GM21447 (cell line): ENCODE data around the gene SRSF10.
"Not testable (repeated sequence)": the region's sequence is repeated elsewhere in the genome, so short reads cannot be mapped to it uniquely, and the experiment has no call there.

ENCODE experiments used
- ATAC-seq: cut with Tn5 transposase; IDR thresholded peaks from one replicate; pipeline ENCODE4 v1.9.1; 2021; ENCODE audit not compliant: unreplicated experiment

Gene SRSF10

DNA sequence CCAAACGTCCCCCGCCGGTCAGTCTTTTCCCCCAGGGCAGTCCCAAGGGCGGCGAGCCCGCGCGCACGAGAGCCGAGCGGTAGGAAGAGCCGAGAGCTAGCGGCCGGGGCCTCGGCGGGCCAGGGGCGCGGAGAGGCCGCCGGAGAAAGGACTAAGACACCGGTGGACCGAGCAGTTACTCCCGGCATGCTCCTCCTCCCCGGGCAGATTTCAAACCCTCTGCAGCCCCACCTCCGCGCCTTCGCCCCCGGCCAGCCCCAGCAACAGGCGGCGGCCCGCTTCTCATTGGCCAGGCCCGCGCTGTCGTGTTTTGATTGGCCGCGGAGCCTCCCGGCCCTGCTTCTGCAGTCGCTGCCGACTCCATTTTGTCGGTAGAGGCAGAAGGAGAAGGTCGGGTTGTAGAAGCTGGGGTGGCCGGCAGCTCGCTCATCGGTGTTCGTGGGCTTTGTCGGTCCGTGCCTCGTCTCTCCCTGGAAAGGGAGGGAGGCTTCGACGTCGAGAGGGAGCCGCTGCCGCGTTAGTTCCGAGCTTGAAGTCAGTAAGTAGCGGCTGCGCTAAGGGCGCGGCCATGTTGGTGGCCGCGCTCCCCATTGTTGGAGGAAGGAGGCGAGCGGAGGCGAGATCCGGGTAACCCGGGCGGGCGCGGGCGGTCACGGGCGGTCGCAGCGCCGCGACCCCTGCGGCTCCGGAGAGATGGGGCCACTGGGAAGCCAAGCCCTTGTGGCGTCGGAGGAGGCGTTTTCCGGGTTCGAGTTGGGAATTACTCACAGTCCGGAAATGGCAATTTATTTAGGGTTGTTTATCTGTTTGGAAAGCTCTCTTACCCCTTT is 20.5 kb downstream of the SRSF10 start, which contains the start of gene PNRC2:
Gene PNRC2, plus strand, starts transcription at position 368 of the 830 bp plus-strand sequence. CDS start 1,630 bp downstream, outside the sequence.
- ATAC-seq: peak; percentile 69

DNA sequence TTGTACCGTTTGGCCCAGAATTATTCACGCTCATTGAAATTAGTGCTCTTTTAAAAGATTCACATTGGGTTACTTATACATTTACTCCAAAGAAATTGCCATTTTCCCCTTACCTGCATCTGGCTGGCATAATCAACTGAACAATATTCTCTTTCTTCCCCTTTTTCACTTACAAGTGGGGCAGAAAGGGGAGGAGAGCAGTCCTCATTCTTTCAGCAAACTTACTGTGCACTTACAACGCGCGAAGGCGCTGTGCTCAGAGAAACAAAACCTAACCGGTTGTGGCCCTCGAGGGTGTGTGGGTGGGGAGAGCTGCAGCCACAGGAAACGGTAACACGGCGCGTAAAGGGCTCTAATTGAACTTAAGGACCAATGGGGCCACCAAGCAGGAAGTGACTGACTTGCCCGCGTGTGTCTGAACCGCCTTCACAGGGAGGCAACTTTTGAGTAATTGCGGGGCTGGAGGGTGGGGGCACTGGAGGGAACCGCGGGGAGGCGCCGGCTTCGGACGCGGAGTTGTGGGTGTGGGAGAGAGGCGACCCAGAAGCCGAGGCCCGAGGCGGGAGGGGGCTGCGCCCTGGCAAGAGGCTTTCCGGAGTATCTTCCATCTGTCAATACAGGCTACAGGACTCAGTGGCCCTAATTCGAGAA is 21.2 kb downstream of the SRSF10 start:
- peak; percentile 61 for ATAC-seq

DNA sequence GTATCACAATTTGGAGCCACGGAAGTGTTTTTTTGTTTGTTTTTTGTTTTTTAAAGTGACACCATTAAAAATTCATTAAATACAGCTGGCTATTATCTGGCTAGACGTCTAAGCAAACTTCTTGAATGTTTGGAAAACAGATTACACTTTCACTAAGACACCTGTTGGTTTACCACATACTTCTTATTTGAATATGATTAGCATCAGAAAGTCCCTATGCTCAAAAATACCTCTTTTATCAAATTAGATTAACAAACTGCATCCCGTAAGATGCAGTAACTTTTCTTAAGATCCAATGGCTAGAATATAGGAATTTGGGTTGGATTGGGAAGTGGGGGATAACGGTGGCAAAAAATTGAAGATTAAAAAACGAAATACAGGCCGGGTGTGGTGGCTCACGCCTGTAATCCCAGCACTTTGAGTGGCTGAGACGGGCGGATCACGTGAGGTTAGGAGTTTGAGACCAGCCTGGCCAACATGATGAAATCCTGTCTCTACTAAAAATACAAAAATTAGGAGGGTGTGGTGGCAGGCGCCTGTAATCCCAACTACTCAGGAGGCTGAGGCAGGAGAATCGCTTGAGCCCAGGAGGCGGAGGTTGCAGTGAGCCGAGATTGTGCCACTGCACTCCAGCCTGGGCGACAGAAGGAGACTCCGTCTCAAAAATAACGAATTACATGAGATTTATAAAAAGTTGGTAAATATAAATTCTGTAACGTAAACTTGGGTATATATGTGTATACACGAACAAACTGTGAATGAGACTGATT is 21.9 kb downstream of the SRSF10 start:
- not testable (repeated sequence) for ATAC-seq

GRCh38 chr1:23957096-23957495 is 23.0 kb downstream of the SRSF10 start:
- ATAC-seq: no peak

- ATAC-seq: no peak
Measured at GRCh38 chr1:23953020-23953419, 27.1 kb downstream of the SRSF10 start.

DNA sequence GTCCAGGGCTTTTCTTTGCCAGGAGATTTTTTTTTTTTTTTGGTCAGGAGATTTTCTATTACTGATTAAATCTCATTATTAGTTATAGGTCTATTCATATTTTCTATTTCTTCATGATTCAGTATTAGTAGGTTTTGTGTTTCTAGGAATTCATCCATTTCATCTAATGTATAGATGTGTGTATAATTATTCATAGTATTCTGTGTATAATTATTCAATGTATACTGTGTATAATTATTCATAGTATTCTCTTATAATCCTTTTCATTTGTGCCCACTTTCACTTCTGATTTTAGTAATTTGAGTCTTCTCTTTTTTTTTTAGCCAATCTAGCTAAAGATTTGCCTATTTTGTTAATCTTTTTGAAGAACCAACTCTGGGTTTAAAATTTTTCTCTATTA is 32.8 kb downstream of the SRSF10 start:
- ATAC-seq: no peak

GRCh38 chr1:23936481-23937176 is 43.5 kb downstream of the SRSF10 start:
- ATAC-seq: no peak

DNA sequence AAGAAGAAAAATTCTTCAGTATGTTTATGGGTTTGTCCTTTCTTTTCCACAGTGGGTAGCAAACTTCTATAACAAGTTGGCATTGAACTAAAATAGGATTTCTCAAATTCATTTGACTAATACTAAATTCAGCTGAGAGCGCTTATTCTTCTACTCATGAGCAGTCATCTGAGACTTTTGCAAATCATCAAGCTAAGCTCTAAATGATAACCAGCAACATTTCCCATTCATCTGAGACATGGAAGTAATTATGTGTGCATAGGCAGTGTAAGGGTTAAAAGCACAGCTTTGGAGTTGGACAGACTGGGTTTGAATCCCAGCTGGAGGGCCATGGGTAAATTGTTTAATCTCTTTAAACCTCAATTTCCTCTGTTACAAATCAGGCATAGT is 48.6 kb downstream of the SRSF10 start:
- no peak for ATAC-seq

DNA sequence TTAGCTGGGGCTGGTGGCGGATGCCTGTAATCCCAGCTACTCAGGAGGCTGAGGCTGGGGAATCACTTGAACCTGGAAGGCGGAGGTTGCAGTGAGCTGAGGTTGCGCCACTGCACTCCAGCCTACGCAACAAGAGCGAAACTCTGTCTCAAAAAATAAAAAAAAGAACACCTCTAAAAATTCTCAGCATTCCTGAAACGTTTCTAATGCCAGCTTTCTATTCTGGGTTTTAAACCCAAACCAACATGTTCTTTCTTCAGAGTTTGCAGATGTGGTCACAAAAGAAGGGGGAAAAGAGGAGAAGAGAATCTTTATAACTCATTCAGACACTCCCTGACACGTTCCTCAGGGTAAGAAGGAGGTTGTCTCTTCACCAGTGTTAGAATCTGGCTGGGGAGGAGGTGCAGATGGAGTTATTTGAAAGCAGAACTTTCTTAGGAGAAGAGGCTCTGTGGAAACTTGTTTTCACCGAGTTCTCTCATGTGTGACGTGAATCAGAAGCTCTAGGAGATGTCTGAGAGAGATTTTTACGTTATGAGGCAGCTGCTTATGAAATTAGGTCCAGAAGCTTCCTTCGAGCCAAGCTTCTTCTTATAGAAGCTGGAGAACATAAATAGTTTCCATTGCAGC is 49.2 kb downstream of the SRSF10 start:
- ATAC-seq: no peak

- no peak for ATAC-seq
Measured at GRCh38 chr1:23930270-23930669, 49.9 kb downstream of the SRSF10 start.

DNA sequence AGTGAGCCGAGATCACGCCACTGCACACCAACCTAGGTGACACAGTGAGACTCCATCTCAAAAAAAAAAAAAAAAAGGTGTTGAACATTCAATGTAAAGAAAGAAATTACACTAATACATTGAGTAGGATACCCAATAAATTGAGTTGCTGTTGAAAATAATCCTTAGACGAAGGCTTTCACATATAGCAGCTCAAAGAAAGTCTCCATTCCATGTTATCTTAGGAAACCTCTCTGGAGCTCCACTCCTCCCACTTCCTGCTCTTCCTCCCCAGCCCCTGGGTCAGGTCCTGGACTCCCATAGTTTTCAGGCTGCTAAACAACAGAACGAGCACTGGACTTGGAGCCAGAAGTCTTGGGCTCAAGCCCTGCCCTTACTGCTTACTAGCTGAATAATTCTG is 51.3 kb downstream of the SRSF10 start:
- no peak for ATAC-seq

DNA sequence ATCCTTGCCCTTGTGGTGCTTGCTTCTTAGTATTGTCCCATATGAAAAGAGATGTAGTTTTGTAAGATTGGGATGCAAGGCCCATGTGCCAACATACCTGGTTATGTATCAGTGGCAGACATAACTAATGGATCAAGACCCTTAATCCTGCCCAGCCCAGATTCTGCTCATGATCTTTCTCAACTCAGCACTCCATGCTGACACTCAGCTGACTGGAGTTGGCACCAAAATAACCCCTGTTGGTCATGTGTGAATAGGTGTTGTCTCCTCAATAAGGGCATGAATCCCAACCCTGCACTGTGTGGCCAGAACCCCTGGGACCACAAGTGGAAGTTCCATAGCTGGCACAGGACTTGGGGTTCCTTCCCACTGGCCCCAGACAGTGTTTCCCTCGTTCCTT is 53.0 kb downstream of the SRSF10 start:
- no peak for ATAC-seq

DNA sequence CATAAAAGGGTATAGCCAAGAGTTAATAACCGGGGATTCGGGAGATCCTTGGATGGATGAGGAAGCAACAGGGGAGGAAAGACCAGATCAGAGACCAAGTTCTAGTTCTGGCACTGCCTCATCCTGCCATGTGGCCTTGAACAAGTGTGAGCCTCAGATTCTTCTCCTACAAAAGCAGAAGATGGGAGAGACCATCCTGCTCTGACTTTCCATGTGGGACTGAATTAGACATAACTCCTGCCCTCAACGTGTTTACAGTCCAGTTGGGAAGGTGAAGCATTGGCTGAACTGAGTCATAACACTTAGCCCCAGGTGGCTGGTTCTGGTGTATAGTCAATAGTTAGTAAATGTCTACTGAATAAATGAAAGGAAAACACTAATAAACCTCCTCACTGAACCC is 54.8 kb downstream of the SRSF10 start:
- no peak for ATAC-seq

DNA sequence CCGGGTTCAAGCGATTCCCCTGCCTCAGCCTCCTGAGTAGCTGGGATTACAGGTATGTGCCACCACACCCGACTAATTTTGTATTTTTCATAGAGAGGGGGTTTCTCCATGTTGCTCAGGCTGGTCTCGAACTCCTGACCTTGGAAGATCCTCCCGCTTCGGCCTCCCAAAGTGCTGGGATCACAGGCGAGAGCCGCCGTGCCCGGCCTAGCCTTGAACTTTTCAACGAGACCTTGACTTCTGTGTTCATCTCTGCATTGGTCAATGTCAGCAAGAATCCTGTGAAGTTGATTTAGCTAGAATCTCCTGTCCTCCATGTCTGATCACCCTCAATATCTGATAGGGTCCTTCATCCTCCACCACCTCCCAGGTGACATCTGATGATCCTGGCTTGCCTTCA is 55.5 kb downstream of the SRSF10 start:
- ATAC-seq: no peak

GRCh38 chr1:23923592-23924499 is 56.3 kb downstream of the SRSF10 start:
- ATAC-seq: no peak

DNA sequence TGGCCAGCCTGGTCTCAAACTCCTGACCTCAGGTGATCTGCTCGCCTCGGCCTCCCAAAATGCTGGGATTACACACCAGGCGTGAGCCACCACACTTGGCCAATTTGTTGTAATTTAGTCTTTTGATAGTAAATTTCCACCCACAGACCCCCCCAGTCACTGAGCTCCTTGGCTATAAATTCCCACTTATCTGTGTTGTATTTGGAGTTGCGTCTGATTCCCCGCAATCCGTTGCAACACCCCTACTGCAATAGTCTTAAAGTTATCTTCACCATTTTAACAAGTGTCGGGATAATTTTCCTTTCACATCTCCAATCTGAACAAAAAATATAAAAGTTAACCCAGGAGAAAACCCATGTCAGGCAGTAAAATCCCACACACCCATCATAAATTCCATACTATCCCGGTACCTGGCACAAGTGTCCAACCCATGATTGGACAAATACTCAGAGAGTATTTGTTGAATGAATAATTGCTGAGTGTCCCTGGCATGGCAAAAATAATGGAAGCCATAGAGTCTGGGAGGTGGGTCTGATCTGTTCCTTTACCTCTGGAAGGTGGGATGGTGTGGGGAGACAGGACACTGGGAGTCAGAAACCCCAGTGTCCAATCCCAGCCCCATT is 57.7 kb downstream of the SRSF10 start:
- no peak for ATAC-seq

GRCh38 chr1:23916209-23917131 is 63.7 kb downstream of the SRSF10 start:
- no peak for ATAC-seq

GRCh38 chr1:23915466-23915865 is 64.7 kb downstream of the SRSF10 start:
- ATAC-seq: no peak
